GM12892 (cell line): ENCODE data around the gene C22orf42.

Source experiments
- POLR2A ChIP-seq: IDR thresholded peaks from 2 replicates; pipeline ENCODE4 v1.6.1; 2011; ENCODE audit warnings: low read depth, low read length, control low read depth
- POLR2AphosphoS5 ChIP-seq: IDR thresholded peaks from 2 replicates; pipeline ENCODE4 v1.6.1; 2011; ENCODE audit warnings: low read depth, low read length, control low read depth
- TAF1 ChIP-seq: IDR thresholded peaks from 2 replicates; pipeline ENCODE4 v1.6.1; 2011; ENCODE audit warnings: low read depth, mild to moderate bottlenecking, control low read depth, low read length, borderline replicate concordance

DNA sequence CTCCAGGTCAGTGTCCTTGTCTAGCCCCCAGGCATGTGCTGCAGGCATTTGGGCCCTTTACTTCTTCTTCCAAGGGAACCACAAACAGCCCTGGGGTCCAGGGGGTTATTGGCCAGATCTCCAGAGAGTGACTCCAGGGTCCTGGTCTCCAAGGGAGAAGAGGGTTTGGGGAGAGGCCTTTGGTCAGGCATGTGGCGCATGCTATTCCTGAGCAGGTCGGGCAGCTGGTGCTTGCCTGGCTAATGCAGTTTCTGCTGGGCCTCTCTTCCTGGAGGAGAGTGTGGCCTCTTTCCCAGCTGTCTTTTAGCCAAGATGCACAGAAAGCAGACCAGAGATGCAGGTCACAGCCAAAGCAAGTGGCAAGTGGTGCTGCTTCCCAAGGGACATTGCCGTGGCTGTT lies 49.6 kb upstream of the C22orf42 start:
- TF ChIP-seq POLR2A = no peak
- TF ChIP-seq POLR2AphosphoS5 = no peak
- no peak for TF ChIP-seq TAF1
